Loucy (cell line): ENCODE data around the gene SERGEF.

Experiments used
- H2AFZ ChIP-seq: fragments of 200-600 bp; sonication (generic); 2 replicates; pipeline ENCODE4 v1.6.0; 2016; ENCODE audit warnings: antibody characterized with exemption, mild to moderate bottlenecking, low read length, moderate library complexity
- H3F3A ChIP-seq: fragments of 200-600 bp; 2 replicates; pipeline ENCODE4 v1.6.0; 2016; ENCODE audit warnings: antibody characterized with exemption, low read depth, mild to moderate bottlenecking
- H3K27me3 ChIP-seq: fragments of 200-600 bp; sonication (generic); 2 replicates; pipeline ENCODE4 v1.6.1; 2014; ENCODE audit warnings: low read length, mild to moderate bottlenecking; ENCODE audit not compliant: insufficient read depth, poor library complexity, severe bottlenecking
- H3K36me3 ChIP-seq: fragments of 200-600 bp; sonication (generic); 2 replicates; pipeline ENCODE4 v1.6.1; 2016; ENCODE audit warnings: low read length; ENCODE audit not compliant: insufficient read depth
- H3K4me1 ChIP-seq: fragments of 200-600 bp; sonication (generic); 2 replicates; pipeline ENCODE4 v1.5.1; 2014; ENCODE audit warnings: low read length, mild to moderate bottlenecking; ENCODE audit not compliant: insufficient read depth, poor library complexity, severe bottlenecking
- H3K4me2 ChIP-seq: fragments of 200-600 bp; sonication (generic); 2 replicates; pipeline ENCODE4 v1.6.0; 2014; ENCODE audit warnings: antibody characterized with exemption, low read length, low read depth, mild to moderate bottlenecking; ENCODE audit not compliant: poor library complexity, severe bottlenecking
- H3K4me3 ChIP-seq: fragments of 200-600 bp; sonication (generic); 2 replicates; pipeline ENCODE4 v1.5.1; 2014; ENCODE audit warnings: low read length, mild to moderate bottlenecking, mixed read lengths; ENCODE audit not compliant: poor library complexity, severe bottlenecking
- H3K79me2 ChIP-seq: fragments of 200-600 bp; sonication (generic); 2 replicates; pipeline ENCODE4 v1.6.1; 2014; ENCODE audit warnings: low read length; ENCODE audit not compliant: insufficient read depth
- H3K9ac ChIP-seq: fragments of 200-600 bp; sonication (generic); 2 replicates; pipeline ENCODE4 v1.6.0; 2014; ENCODE audit warnings: mild to moderate bottlenecking, low read depth, low read length, moderate library complexity; ENCODE audit not compliant: poor library complexity, severe bottlenecking
- H3K9me2 ChIP-seq: fragments of 200-600 bp; sonication (generic); replicated peaks from 2 replicates; pipeline ENCODE4 v1.6.1; 2016; ENCODE audit warnings: low read depth, low read length, mixed read lengths
- H3K9me3 ChIP-seq: fragments of 200-600 bp; sonication (generic); 2 replicates; pipeline ENCODE4 v1.6.1; 2014; ENCODE audit warnings: mild to moderate bottlenecking, antibody characterized with exemption, low read length, low read depth; ENCODE audit not compliant: insufficient read depth
- H4K20me1 ChIP-seq: fragments of 200-600 bp; sonication (generic); 2 replicates; pipeline ENCODE4 v1.6.0; 2014; ENCODE audit warnings: antibody characterized with exemption, low read length, mild to moderate bottlenecking; ENCODE audit not compliant: insufficient read depth, poor library complexity, severe bottlenecking
- EZH2phosphoT487 ChIP-seq: fragments of 200-600 bp; IDR thresholded peaks from 2 replicates; pipeline ENCODE4 v1.6.1; 2018; ENCODE audit warnings: antibody characterized with exemption, mild to moderate bottlenecking, moderate library complexity, borderline replicate concordance
- TF ChIP-seq, protein P1 (sequence below): fragments of 200-600 bp; sonication (generic); conservative IDR thresholded peaks from 2 replicates; pipeline ENCODE4 v1.5.1; 2014; ENCODE audit warnings: mild to moderate bottlenecking, antibody characterized with exemption, low read length

The SERGEF gene

DNA sequence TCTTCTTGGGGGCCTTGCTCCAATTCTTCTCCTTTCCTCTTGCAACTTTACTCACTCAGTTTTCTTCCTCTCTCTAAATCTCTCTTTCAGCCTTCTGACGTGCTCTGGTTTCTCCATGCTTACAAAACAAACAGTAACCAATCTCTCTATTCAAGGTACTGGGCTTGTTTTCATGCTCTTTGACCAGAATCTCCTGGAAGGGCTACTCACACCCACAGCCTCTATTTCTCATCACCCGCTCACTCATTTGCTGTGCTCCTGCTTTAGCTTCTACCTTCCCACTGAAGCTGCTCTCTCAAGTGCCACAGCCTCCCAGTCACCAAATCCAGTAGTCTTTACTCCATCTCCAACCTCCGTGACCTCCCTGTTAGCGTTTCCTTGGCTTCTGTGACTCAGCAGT is 60.4 kb downstream of the SERGEF start:
- Histone ChIP-seq H3K4me2 (no peak overlapping the region), H2AFZ (no peak overlapping the region), H3F3A (no peaks in the 10 kb centered on the region), H4K20me1 (no peaks in the 10 kb centered on the region), H3K4me3 (no peak overlapping the region), H3K9me3 (no peaks in the 10 kb centered on the region), H3K9ac (no peak overlapping the region), H3K9me2 (no peaks in the 10 kb centered on the region), H3K4me1 (no peaks in the 10 kb centered on the region), H3K36me3 (peaks cover 55% of the 10 kb centered on the region; the same call in 1 of the 2 replicates), H3K27me3 (no peaks in the 10 kb centered on the region), H3K79me2 (no peaks in the 10 kb centered on the region)
- no peak for TF ChIP-seq EZH2phosphoT487
- TF ChIP-seq, protein P1, sequence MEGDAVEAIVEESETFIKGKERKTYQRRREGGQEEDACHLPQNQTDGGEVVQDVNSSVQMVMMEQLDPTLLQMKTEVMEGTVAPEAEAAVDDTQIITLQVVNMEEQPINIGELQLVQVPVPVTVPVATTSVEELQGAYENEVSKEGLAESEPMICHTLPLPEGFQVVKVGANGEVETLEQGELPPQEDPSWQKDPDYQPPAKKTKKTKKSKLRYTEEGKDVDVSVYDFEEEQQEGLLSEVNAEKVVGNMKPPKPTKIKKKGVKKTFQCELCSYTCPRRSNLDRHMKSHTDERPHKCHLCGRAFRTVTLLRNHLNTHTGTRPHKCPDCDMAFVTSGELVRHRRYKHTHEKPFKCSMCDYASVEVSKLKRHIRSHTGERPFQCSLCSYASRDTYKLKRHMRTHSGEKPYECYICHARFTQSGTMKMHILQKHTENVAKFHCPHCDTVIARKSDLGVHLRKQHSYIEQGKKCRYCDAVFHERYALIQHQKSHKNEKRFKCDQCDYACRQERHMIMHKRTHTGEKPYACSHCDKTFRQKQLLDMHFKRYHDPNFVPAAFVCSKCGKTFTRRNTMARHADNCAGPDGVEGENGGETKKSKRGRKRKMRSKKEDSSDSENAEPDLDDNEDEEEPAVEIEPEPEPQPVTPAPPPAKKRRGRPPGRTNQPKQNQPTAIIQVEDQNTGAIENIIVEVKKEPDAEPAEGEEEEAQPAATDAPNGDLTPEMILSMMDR, result no peak

DNA sequence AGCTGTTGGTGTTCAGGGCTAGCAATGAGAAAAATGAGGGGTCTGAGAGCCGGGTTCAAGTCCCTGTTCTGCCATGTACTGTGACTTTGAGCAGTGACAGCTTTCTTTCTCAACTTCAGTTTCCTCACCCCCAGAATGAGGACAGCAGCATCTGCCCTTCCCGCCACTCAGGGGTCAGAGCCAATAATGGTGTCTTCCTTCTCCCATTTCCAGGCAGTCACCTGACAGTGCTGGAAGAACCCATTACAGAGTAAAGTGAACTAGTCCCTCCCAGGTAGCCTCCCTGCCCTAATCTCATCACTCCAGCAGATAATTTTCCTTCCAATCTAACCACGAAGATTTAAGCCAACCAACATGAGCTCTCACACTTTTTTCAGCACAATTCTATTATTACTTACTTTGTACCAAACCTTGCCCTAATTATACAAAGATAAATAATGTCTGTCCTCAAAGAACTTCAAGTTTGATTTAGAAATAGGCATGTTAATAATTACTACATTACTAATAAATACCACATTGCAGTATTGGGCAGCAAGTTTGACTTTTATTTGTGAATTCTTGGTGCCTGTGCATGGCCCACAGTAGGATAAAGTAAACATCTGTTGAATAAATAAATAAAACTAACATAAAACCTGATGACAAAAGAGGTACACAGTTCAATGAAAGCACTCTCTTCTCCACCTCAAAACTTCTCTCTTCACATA is 61.0 kb downstream of the SERGEF start:
- H3K9me2 ChIP-seq, result no peaks in the 10 kb centered on the region
- H3K79me2 ChIP-seq, result no peaks in the 10 kb centered on the region
- H3K9ac ChIP-seq, result no peak overlapping the region
- TF ChIP-seq, protein P1, result no peak
- no peak for TF ChIP-seq EZH2phosphoT487
- peaks cover 50% of the 10 kb centered on the region; the same call in 1 of the 2 replicates for H3K36me3 ChIP-seq
- H3K27me3 ChIP-seq, result no peaks in the 10 kb centered on the region
- no peaks in the 10 kb centered on the region for H3K4me1 ChIP-seq
- no peak overlapping the region for H3K4me2 ChIP-seq
- no peaks in the 10 kb centered on the region for H3F3A ChIP-seq
- H4K20me1 ChIP-seq, result no peaks in the 10 kb centered on the region
- no peaks in the 10 kb centered on the region for H3K9me3 ChIP-seq
- no peak overlapping the region for H2AFZ ChIP-seq
- no peak overlapping the region for H3K4me3 ChIP-seq

DNA sequence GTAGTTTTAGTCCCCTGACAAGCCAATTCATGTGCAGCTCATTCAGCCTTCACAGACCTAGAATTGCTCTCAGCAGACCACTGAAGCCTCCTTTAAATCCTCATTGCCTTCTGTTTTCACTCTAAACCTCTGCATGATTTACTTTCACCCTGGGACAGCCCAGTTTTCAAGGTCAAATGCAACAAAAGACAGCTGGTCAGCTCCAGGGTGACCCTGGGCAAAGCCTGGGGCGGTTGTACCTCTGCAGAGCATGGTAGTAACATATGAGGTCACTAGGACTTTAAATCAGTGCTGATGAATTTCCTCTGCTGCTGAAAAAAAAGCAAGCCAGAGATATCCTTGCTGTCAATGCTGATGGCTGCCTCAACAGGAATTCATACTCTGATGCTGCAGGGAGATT is 62.2 kb downstream of the SERGEF start:
- no peaks in the 10 kb centered on the region for H3F3A ChIP-seq
- no peaks in the 10 kb centered on the region for H3K9me2 ChIP-seq
- no peaks in the 10 kb centered on the region for H3K9me3 ChIP-seq
- TF ChIP-seq, protein P1, result no peak
- TF ChIP-seq EZH2phosphoT487, result no peak
- H3K36me3 ChIP-seq, result peaks cover 39% of the 10 kb centered on the region; the same call in 1 of the 2 replicates
- H3K79me2 ChIP-seq, result no peaks in the 10 kb centered on the region
- no peak overlapping the region for H3K4me2 ChIP-seq
- no peak overlapping the region for H2AFZ ChIP-seq
- H3K9ac ChIP-seq, result no peak overlapping the region
- H3K4me3 ChIP-seq, result no peak overlapping the region
- H4K20me1 ChIP-seq, result no peaks in the 10 kb centered on the region
- H3K27me3 ChIP-seq, result no peaks in the 10 kb centered on the region
- H3K4me1 ChIP-seq, result no peaks in the 10 kb centered on the region
